HG02798 (cell line): ENCODE measurements around the gene ERICH6B.

Experiments used
- ATAC-seq: cut with Tn5 transposase; IDR thresholded peaks from one replicate; pipeline ENCODE4 v1.9.1; 2021; ENCODE audit warnings: mild to moderate bottlenecking; ENCODE audit not compliant: unreplicated experiment, poor library complexity

Gene ERICH6B

GRCh38 chr13:45508776-45509175 lies 106.8 kb downstream of the ERICH6B start:
- ATAC-seq: no peak

DNA sequence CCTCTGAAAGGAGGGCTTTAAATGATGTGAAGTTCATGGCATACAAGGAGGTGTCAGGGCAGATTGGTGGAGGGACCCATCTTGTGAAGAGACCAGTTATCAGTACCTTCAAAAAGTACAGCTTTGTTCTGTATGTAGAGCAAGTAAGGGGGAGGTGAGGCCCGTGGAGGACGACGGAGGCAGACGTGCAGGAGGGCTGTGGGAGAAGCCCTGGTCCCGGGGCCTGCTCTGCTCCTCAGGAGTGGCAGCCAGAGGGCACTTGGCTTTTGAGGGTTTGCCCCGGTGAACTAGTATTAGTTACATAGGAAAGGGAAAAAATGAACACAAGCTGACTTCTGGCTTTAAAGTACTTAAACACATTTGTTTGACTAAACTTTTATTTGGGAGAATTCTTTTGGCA lies 108.7 kb downstream of the ERICH6B start:
- no peak for ATAC-seq

DNA sequence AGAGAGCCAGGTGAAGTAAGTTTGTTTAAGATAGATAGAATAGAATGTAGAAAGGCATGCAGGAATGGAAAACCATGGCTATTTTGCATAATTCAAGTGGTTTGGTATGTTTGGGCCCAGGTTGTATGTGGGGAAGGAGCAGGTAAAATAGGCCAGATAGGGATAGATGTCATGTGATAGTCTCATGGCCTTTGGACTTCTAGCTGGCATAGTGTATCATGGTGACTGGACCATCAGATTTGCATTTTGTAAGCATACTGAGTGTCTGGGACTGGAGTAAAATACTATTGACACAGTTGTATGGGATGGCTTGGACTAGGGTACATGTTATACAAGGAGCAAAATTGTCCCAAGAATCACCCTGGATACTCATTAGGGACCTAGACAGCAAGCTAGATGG lies 111.9 kb downstream of the ERICH6B start:
- no peak for ATAC-seq

DNA sequence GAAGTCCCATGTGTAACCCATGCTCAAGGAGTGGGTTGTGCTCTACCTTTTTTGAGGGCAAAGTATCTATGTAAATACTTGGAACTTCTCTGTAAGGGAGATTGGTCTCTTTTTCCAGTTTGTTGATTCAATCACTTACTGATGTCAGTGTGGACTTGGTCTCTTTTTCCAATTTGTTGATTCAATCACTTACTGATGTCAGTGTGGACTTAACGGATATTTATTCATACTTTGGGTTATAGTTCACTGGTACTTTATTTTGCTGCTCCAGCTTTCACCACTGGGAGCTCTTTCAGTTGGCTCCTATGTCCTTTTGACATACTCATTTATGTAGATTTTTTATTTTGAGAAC lies 114.4 kb downstream of the ERICH6B start:
- ATAC-seq: no peak

DNA sequence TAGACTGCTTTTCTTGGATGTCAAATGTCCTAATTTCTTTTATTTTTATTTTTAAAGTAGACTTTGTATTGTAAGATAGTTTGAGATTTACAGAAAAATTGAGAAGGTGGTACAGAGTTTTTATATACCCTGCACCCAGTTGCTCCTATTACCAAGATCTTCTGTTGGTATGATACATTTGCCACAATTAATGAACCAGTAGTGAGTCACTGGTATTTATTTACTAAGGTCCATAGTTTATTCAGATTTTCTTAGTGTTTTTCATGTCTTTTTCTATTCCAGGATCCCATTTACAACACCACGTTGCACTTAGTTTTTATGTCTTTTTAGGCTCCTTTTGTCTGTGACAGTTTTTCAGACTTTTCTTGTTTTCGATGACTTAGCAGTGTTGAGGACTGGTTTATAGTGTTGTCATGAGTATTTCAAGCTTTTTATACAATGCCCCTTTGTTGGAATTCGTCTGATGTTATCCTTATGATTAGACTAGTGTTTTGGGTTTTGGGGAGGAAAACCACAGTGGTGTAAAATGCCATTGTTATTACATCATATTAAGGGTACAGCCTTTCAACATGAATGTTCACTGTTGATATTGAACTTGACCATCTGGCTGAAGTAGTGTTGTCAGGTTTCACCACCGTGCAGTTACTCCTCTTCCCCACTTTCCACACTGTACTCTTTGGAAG lies 114.9 kb downstream of the ERICH6B start:
- ATAC-seq: no peak

GRCh38 chr13:45496942-45497341 lies 118.6 kb downstream of the ERICH6B start:
- ATAC-seq: no peak

- ATAC-seq: no peak
Measured at GRCh38 chr13:45492538-45492937, 123.0 kb downstream of the ERICH6B start.
